Measurements from ENCODE around the gene DLX1.
A peak's percentile ranks its signal among the peaks of the same experiment; 100 is the strongest.
"Not testable (repeated sequence)": the region's sequence is repeated elsewhere in the genome, so short reads cannot be mapped to it uniquely, and the experiment has no call there.

DLX1 gene

DNA sequence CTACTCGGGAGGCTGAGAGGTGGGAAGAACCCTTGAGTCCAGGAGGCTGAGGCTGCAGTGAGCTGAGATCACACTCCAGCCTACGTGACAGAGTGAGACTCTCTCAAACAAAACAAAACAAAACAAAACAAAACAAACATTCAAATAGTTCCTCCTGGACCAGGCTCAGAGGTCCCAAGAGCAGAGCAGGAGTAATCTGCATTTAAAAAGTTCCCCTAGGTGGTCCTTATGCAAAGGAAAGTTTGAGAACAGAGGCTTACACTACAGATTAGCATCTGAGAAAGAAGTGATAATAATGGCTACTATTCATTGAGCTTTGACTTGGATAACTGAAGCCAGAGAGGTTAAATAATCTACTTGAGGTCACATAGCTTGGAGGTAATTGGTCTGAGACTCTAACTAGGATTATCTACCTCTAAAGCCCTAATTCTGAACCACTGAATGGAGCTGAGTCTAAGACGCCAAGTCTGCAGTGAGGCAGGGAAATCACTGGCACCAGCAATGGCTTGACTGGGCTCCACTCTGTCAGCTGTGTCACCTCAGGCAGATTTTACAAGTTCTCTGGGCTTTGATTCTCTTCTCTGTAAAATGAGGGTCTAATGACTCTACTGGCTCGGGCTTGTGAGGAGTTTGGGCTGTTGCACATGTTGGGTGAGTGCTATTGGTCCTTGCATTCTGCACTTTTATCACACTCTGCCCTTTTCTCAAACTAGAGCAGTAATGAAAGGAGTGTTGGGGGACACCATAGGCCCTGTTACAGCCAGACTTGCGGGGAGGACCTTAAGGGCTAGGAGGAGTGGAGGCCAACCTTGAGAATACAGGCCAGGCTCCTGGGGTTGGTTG lies 46.6 kb downstream of the DLX1 start:
- Histone ChIP-seq H3K27me3 (ENCODE audit: insufficient read depth, poor library complexity, severe bottlenecking) (no peaks in the 10 kb centered on the region), H3K9me3 (ENCODE audit: severe bottlenecking) (no peaks in the 10 kb centered on the region), H3K27ac (ENCODE audit: poor library complexity, severe bottlenecking) (no peak overlapping the region), H3K4me3 (ENCODE audit: severe bottlenecking) (no peak overlapping the region), H3K36me3 (ENCODE audit: low read depth) (no peaks in the 10 kb centered on the region), H3K4me1 (ENCODE audit: insufficient read depth, poor library complexity, severe bottlenecking) (no peaks in the 10 kb centered on the region)
- DNase-seq (ENCODE audit: low spot score) (no peak), ATAC-seq (ENCODE audit: low read depth) (no peak)
- TF ChIP-seq, protein P1, sequence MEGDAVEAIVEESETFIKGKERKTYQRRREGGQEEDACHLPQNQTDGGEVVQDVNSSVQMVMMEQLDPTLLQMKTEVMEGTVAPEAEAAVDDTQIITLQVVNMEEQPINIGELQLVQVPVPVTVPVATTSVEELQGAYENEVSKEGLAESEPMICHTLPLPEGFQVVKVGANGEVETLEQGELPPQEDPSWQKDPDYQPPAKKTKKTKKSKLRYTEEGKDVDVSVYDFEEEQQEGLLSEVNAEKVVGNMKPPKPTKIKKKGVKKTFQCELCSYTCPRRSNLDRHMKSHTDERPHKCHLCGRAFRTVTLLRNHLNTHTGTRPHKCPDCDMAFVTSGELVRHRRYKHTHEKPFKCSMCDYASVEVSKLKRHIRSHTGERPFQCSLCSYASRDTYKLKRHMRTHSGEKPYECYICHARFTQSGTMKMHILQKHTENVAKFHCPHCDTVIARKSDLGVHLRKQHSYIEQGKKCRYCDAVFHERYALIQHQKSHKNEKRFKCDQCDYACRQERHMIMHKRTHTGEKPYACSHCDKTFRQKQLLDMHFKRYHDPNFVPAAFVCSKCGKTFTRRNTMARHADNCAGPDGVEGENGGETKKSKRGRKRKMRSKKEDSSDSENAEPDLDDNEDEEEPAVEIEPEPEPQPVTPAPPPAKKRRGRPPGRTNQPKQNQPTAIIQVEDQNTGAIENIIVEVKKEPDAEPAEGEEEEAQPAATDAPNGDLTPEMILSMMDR (IDR thresholded peaks at IDR 0.05; ENCODE audit: poor library complexity, severe bottlenecking) = no peak

DNA sequence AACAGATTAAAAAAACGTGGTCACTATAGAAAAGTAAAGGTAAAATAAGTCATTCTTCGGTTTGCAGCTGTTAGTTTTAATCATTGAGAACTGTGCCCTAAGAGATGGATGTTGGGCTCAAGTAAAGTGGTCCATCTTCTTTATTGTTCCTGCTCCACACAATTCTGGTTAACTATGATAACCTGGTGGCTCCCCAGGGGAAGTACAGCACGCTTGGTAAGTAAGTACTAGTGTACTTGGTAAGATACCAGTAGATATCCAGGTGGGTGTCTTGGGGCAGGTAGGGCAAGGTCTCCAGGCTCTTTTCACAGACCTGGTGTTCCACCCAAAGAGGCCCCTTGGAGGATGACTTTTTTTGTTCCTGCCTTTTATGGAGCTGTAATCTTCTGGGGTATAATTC lies 49.0 kb downstream of the DLX1 start:
- Histone ChIP-seq H3K4me3 (ENCODE audit: severe bottlenecking) (no peak overlapping the region), H3K27me3 (ENCODE audit: insufficient read depth, poor library complexity, severe bottlenecking) (no peaks in the 10 kb centered on the region), H3K4me1 (ENCODE audit: insufficient read depth, poor library complexity, severe bottlenecking) (no peaks in the 10 kb centered on the region), H3K9me3 (ENCODE audit: severe bottlenecking) (no peaks in the 10 kb centered on the region), H3K36me3 (ENCODE audit: low read depth) (no peaks in the 10 kb centered on the region), H3K27ac (ENCODE audit: poor library complexity, severe bottlenecking) (no peak overlapping the region)
- TF ChIP-seq, protein P1 (IDR thresholded peaks at IDR 0.05; ENCODE audit: poor library complexity, severe bottlenecking) = no peak
- ATAC-seq (ENCODE audit: low read depth) (no peak), DNase-seq (ENCODE audit: low spot score) (no peak)

DNA sequence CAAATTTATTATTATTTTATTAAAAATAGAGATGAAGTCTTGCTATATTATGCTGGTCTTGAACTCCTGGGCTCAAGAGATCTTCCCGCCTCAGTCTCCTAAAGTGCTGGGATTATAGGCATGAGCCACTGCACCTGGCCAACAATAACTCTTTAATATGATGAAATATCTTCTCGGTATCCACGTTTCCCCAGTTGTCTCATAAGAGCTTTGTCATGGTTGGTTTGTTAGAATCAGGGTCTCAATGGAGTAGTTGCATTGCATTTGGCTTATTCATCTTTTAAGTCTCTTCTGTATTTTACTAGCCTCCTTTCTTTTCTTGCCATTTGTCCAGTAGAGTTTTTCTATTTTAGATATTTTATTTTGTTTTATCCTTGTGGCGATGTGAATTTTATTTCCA lies 50.1 kb downstream of the DLX1 start:
- no peak overlapping the region for H3K27ac ChIP-seq (ENCODE audit: poor library complexity, severe bottlenecking)
- DNase-seq (ENCODE audit: low spot score) (no peak), ATAC-seq (ENCODE audit: low read depth) (no peak)
- no peaks in the 10 kb centered on the region for H3K36me3 ChIP-seq (ENCODE audit: low read depth)
- no peaks in the 10 kb centered on the region for H3K4me1 ChIP-seq (ENCODE audit: insufficient read depth, poor library complexity, severe bottlenecking)
- no peak overlapping the region for H3K4me3 ChIP-seq (ENCODE audit: severe bottlenecking)
- no peaks in the 10 kb centered on the region for H3K9me3 ChIP-seq (ENCODE audit: severe bottlenecking)
- no peaks in the 10 kb centered on the region for H3K27me3 ChIP-seq (ENCODE audit: insufficient read depth, poor library complexity, severe bottlenecking)
- TF ChIP-seq, protein P1 (IDR thresholded peaks at IDR 0.05; ENCODE audit: poor library complexity, severe bottlenecking) = no peak

DNA sequence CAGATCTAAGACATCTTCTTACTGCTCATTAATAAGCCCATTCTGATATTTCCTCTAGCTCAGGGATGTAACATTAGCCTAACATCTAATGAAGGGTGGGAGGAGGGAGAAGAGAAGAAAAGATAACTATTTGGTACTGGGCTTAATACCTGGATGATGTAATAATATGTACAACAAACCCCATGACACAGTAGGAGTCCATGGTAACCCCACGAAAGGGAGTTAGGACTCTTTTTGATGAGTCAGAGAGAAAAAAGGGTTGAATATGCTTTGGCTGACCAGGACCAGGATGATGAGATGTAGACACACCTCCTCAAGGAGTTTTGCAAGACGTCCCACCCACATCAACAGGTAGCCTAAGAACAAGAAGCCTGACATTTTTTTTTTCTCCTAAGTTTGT lies 51.8 kb downstream of the DLX1 start:
- Histone ChIP-seq H3K27ac (ENCODE audit: poor library complexity, severe bottlenecking) (no peak overlapping the region), H3K9me3 (ENCODE audit: severe bottlenecking) (no peaks in the 10 kb centered on the region), H3K4me1 (ENCODE audit: insufficient read depth, poor library complexity, severe bottlenecking) (no peaks in the 10 kb centered on the region), H3K4me3 (ENCODE audit: severe bottlenecking) (no peak overlapping the region), H3K27me3 (ENCODE audit: insufficient read depth, poor library complexity, severe bottlenecking) (no peaks in the 10 kb centered on the region), H3K36me3 (ENCODE audit: low read depth) (no peaks in the 10 kb centered on the region)
- TF ChIP-seq, protein P1 (IDR thresholded peaks at IDR 0.05; ENCODE audit: poor library complexity, severe bottlenecking) = no peak
- DNase-seq (ENCODE audit: low spot score) = no peak
- peak; percentile 59; the same call in 2 of the 3 replicates for ATAC-seq (ENCODE audit: low read depth)

DNA sequence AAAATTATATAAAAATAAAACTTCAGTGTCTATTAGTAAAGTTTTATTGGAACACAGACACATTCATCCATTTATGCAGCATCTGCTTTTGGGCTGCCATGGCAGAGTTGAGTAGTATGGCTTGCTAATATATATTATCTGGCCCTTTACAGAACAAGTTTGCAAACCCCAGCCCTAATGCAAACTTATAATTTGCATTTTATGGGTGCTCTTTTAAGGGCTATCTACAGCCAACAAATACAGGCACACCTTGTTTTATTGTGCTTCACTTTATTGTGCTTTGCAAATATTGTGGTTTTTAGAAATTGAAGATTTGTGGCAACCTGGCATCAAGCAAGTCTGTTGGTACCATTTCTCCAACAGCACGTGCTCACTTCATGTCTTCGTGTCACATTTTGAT lies 52.6 kb downstream of the DLX1 start:
- no peaks in the 10 kb centered on the region for H3K27me3 ChIP-seq (ENCODE audit: insufficient read depth, poor library complexity, severe bottlenecking)
- H3K9me3 ChIP-seq (ENCODE audit: severe bottlenecking) = no peaks in the 10 kb centered on the region
- DNase-seq (ENCODE audit: low spot score) (no peak), ATAC-seq (ENCODE audit: low read depth) (no peak)
- H3K27ac ChIP-seq (ENCODE audit: poor library complexity, severe bottlenecking) = no peak overlapping the region
- no peak overlapping the region for H3K4me3 ChIP-seq (ENCODE audit: severe bottlenecking)
- H3K4me1 ChIP-seq (ENCODE audit: insufficient read depth, poor library complexity, severe bottlenecking) = no peaks in the 10 kb centered on the region
- H3K36me3 ChIP-seq (ENCODE audit: low read depth) = no peaks in the 10 kb centered on the region
- TF ChIP-seq, protein P1 (IDR thresholded peaks at IDR 0.05; ENCODE audit: poor library complexity, severe bottlenecking) = no peak

DNA sequence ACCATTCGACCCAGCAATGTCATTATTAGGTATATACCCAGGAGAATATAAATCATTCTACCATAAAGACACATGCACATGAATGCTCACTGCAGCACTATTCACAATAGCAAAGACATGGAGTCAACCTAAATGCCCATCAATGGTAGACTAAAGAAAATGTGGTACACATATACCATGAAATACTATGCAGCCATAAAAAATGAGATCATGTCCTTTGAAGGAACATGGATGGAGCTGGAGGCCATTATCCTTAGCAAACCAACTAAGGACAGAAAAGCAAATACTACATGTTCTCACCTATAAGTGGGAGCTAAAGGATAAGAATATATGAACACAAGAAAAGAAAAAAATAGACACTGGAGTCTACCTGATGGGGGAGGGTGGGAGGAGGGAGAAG lies 53.4 kb downstream of the DLX1 start:
- DNase-seq (ENCODE audit: low spot score); H3K36me3 ChIP-seq (ENCODE audit: low read depth); H3K4me3 ChIP-seq (ENCODE audit: severe bottlenecking); H3K27ac ChIP-seq (ENCODE audit: poor library complexity, severe bottlenecking); H3K4me1 ChIP-seq (ENCODE audit: insufficient read depth, poor library complexity, severe bottlenecking); H3K27me3 ChIP-seq (ENCODE audit: insufficient read depth, poor library complexity, severe bottlenecking); H3K9me3 ChIP-seq (ENCODE audit: severe bottlenecking); ATAC-seq (ENCODE audit: low read depth): not testable (repeated sequence)

All from RWPE2 (cell line).